SK-N-MC (cell line): ENCODE results near the gene CDK5R1.

Experiments used
- EZH2 ChIP-seq: fragments of 200-600 bp; sonication (generic); IDR thresholded peaks from one replicate; pipeline ENCODE4 v1.6.1; 2017; ENCODE audit warnings: antibody characterized with exemption
- POLR2AphosphoS5 ChIP-seq: IDR thresholded peaks from 2 replicates; pipeline ENCODE4 v1.6.1; 2012; ENCODE audit warnings: mild to moderate bottlenecking, low read depth, low read length, borderline replicate concordance

DNA sequence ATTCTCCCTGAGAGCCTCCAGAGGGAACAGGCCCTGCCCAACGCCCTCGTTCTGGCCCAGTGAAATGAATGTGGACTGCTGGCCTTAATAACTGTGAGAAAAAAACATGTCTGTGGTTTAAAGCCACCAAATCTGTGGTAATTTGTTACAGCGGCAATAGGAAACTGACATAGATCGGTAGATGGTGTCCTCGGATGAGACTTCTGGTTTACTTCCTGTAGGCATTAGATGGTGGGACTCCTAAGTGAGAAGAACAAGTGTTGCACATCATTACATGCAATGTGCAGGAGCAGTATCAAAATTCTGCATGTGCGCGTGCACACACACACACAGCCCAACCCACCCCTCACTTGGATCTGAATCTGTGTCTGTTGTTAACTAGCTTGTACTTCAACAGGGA, 42.0 kb downstream of the CDK5R1 start:
- TF ChIP-seq POLR2AphosphoS5 (no peak), EZH2 (no peak)
